OCI-LY1 (cell line): Measurements from ENCODE around the gene GRAMD1A.
"Not testable (repeated sequence)": the region's sequence is repeated elsewhere in the genome, so short reads cannot be mapped to it uniquely, and the experiment has no call there.

ENCODE experiments used
- H2AFZ ChIP-seq: fragments of 200-600 bp; sonication (generic), shearing (Covaris generic); 2 replicates; pipeline ENCODE4 v1.6.0; 2014; ENCODE audit warnings: antibody characterized with exemption, mild to moderate bottlenecking, low read length
- H3F3A ChIP-seq: fragments of 200-600 bp; sonication (generic), shearing (Covaris generic); 2 replicates; pipeline ENCODE4 v1.6.0; 2014; ENCODE audit warnings: mild to moderate bottlenecking, antibody characterized with exemption, low read length, moderate library complexity; ENCODE audit not compliant: insufficient read depth
- H3K27ac ChIP-seq: fragments of 200-600 bp; sonication (generic); 2 replicates; pipeline ENCODE4 v1.5.1; 2014; ENCODE audit warnings: low read length, mixed run types, mild to moderate bottlenecking, low read depth; ENCODE audit not compliant: poor library complexity, severe bottlenecking
- H3K27me3 ChIP-seq: fragments of 200-600 bp; sonication (generic); 2 replicates; pipeline ENCODE4 v1.6.0; 2014; ENCODE audit warnings: antibody characterized with exemption, mild to moderate bottlenecking, low read length, moderate library complexity; ENCODE audit not compliant: insufficient read depth
- H3K36me3 ChIP-seq: fragments of 200-600 bp; sonication (generic); 2 replicates; pipeline ENCODE4 v1.6.1; 2014; ENCODE audit warnings: mild to moderate bottlenecking, antibody characterized with exemption, low read length, moderate library complexity, mixed read lengths; ENCODE audit not compliant: insufficient read depth
- H3K4me1 ChIP-seq: fragments of 200-600 bp; sonication (generic); 2 replicates; pipeline ENCODE4 v1.5.1; 2014; ENCODE audit warnings: mild to moderate bottlenecking, low read length, moderate library complexity; ENCODE audit not compliant: insufficient read depth, severe bottlenecking
- H3K4me2 ChIP-seq: fragments of 200-600 bp; sonication (generic), shearing (Covaris generic); 2 replicates; pipeline ENCODE4 v1.6.1; 2014; ENCODE audit warnings: low read length
- H3K4me3 ChIP-seq: fragments of 200-600 bp; sonication (generic); 2 replicates; pipeline ENCODE4 v1.5.1; 2014; ENCODE audit warnings: low read length, low read depth, mild to moderate bottlenecking, mixed read lengths; ENCODE audit not compliant: poor library complexity, severe bottlenecking
- H3K79me2 ChIP-seq: fragments of 200-600 bp; shearing (Covaris generic); 2 replicates; pipeline ENCODE4 v1.6.1; 2016; ENCODE audit warnings: mixed run types, low read length, mixed read lengths; ENCODE audit not compliant: insufficient read depth
- H3K9ac ChIP-seq: fragments of 200-600 bp; sonication (generic), shearing (Covaris generic); 2 replicates; pipeline ENCODE4 v1.6.1; 2014; ENCODE audit warnings: mild to moderate bottlenecking, low read length, mixed read lengths
- H3K9me2 ChIP-seq: fragments of 200-600 bp; sonication (generic), shearing (Covaris generic); 2 replicates; pipeline ENCODE4 v1.6.1; 2014; ENCODE audit warnings: low read depth, mild to moderate bottlenecking, low read length, mixed read lengths
- H3K9me3 ChIP-seq: fragments of 200-600 bp; shearing (Covaris generic); 2 replicates; pipeline ENCODE4 v1.6.1; 2014; ENCODE audit warnings: low read length, mixed read lengths
- H4K20me1 ChIP-seq: fragments of 200-600 bp; sonication (generic), shearing (Covaris generic); 2 replicates; pipeline ENCODE4 v1.6.0; 2016; ENCODE audit warnings: mild to moderate bottlenecking, low read length; ENCODE audit not compliant: insufficient read depth
- CTCF ChIP-seq: fragments of 200-600 bp; sonication (generic), shearing (Covaris generic); IDR thresholded peaks from 2 replicates; pipeline ENCODE4 v1.5.1; 2017; ENCODE audit warnings: mild to moderate bottlenecking, antibody characterized with exemption, low read length, moderate library complexity, mixed read lengths
- EZH2 ChIP-seq: fragments of 200-600 bp; sonication (generic), shearing (Covaris generic); IDR thresholded peaks from 2 replicates; pipeline ENCODE4 v1.8.0; 2017; ENCODE audit warnings: borderline replicate concordance, mixed run types, mild to moderate bottlenecking, antibody characterized with exemption, low read length, moderate library complexity, mixed read lengths

Gene GRAMD1A

GRCh38 chr19:34991542-34992333 lies 8.4 kb upstream of the GRAMD1A start:
- H3K9me3 ChIP-seq: no peaks in the 10 kb centered on the region
- no peaks in the 10 kb centered on the region for H4K20me1 ChIP-seq
- H3K27ac ChIP-seq: no peak overlapping the region
- H3K4me1 ChIP-seq: no peaks in the 10 kb centered on the region
- H3K4me3 ChIP-seq: no peak overlapping the region
- H3K9me2 ChIP-seq: no peaks in the 10 kb centered on the region
- no peak overlapping the region for H3K4me2 ChIP-seq
- TF ChIP-seq CTCF (no peak), EZH2 (no peak)
- no peaks in the 10 kb centered on the region for H3K36me3 ChIP-seq
- H3K27me3 ChIP-seq: peaks cover 29% of the 10 kb centered on the region
- H3F3A ChIP-seq: no peaks in the 10 kb centered on the region
- H3K9ac ChIP-seq: no peak overlapping the region
- no peaks in the 10 kb centered on the region for H3K79me2 ChIP-seq
- H2AFZ ChIP-seq: no peak overlapping the region

- not testable (repeated sequence) for H4K20me1 ChIP-seq, H3K79me2 ChIP-seq, H3K9me3 ChIP-seq, H3K9me2 ChIP-seq, H3K9ac ChIP-seq, H3K4me3 ChIP-seq, H3K4me1 ChIP-seq, H3K4me2 ChIP-seq, H3K27ac ChIP-seq, H3K36me3 ChIP-seq, H3F3A ChIP-seq, H2AFZ ChIP-seq
- peaks cover 29% of the 10 kb centered on the region for H3K27me3 ChIP-seq
These were observed 7.5 kb upstream of the GRAMD1A start for GRCh38 chr19:34992582-34992981.

- Histone ChIP-seq H3K4me3 (no peak overlapping the region), H3K27ac (no peak overlapping the region), H3K4me1 (peaks cover 17% of the 10 kb centered on the region), H3F3A (no peaks in the 10 kb centered on the region), H3K9ac (no peak overlapping the region), H3K79me2 (no peaks in the 10 kb centered on the region), H3K4me2 (no peak overlapping the region), H3K27me3 (peaks cover 24% of the 10 kb centered on the region), H3K36me3 (no peaks in the 10 kb centered on the region), H3K9me3 (no peaks in the 10 kb centered on the region), H2AFZ (no peak overlapping the region), H4K20me1 (no peaks in the 10 kb centered on the region), H3K9me2 (no peaks in the 10 kb centered on the region)
- TF ChIP-seq CTCF (no peak), EZH2 (no peak)
These were observed 5.9 kb upstream of the GRAMD1A start for GRCh38 chr19:34994286-34994642.
